ENCODE measurements around the gene SUSD5.

Gene SUSD5

DNA sequence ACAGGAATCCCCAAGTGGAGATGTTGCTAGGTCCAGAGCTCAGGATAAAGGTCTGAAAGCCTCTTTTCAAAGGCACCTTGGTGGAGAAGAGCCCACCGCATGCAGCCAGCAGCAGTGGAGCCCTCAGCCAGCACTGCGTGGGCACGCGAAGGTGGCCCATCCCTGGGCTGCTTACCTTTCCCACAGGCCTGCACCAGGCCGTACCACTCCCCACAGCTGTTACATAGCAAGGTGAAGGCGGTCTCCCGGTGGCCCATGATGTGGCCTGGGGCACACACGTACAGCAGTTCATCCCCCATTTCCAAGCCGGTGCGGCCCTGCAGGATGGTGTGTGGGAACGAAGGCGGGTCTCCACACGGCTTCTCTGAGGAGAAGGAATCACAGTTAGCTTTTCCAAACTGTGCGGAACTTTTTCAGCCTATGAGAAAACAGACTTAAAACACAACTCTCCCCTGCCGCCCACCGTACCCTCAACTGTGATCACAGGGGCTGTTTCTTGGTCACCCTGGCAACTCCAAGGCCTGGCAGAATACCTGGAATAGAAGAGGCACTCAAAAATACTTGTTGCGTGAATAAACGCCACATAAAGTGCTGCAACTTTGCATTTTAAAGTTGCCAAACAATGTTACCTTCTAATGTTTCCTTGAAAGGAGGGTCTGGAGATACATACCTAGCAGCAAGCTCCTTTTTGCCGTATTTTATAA, 43.7 kb downstream of the SUSD5 start:
- Histone ChIP-seq H3K36me3 (ENCODE audit: control insufficient read depth in 2 of 2, insufficient read depth in 1 of 2, low read length in 2 of 2) (no peaks in the 10 kb centered on the region), H3K9me3 (ENCODE audit: control insufficient read depth, insufficient read depth, low read depth, low read length) (no peaks in the 10 kb centered on the region), H3K27ac (ENCODE audit: extremely low read depth, low read depth, low read length) (no peak overlapping the region), H3K4me3 (ENCODE audit: low read depth, low read length) (no peak overlapping the region), H3K4me1 (ENCODE audit: control insufficient read depth, insufficient read depth, low read length) (no peaks in the 10 kb centered on the region)
- TF ChIP-seq ZNF610 (tag by site-specific recombination; IDR thresholded peaks at IDR 0.05; ENCODE audit: borderline replicate concordance) (no peak), ZNF521 (tag by site-specific recombination; IDR thresholded peaks at IDR 0.05) (no peak)
- ChIA-PET CTCF (interaction anchor here (0.6 to 0.7 kb wide), 2 partner anchors 47 to 101 kb away, joined by 3 read pairs; no protein-coding TSS in a partner anchor), POLR2A (no interaction called here)

DNA sequence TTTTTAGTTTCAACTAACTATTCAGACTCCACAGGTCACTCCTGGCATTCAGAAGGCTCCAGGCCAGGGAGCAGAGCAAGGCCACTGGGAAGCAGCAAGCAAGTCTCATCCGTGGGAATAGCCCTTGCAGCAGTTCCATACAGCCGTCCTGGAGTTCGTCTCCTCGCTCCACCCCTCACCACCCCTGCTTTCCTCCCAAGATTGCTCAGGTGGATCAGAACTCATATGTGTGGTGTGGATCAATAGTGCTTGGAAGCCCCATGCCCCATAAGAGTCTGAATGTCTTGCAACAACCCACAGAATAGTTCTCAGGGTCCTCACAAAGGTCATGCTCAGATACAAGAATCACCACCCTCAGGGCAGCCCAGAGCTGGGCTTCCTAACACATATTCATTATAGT, 44.5 kb downstream of the SUSD5 start:
- Histone ChIP-seq H3K4me3 (ENCODE audit: low read depth, low read length) (no peak overlapping the region), H3K36me3 (ENCODE audit: control insufficient read depth in 2 of 2, insufficient read depth in 1 of 2, low read length in 2 of 2) (no peaks in the 10 kb centered on the region), H3K9me3 (ENCODE audit: control insufficient read depth, insufficient read depth, low read depth, low read length) (no peaks in the 10 kb centered on the region), H3K27ac (ENCODE audit: extremely low read depth, low read depth, low read length) (no peak overlapping the region), H3K4me1 (ENCODE audit: control insufficient read depth, insufficient read depth, low read length) (no peaks in the 10 kb centered on the region)
- ChIA-PET POLR2A (no interaction called here), CTCF (no interaction called here)
- TF ChIP-seq ZNF292 (tag by site-specific recombination; IDR thresholded peaks at IDR 0.05; ENCODE audit: borderline replicate concordance, low read depth) (no peak), ZNF777 (tag by site-specific recombination; IDR thresholded peaks at IDR 0.05; ENCODE audit: borderline replicate concordance) (no peak), HOXD13 (CRISPR knock-in tag; IDR thresholded peaks at IDR 0.05; ENCODE audit: borderline replicate concordance) (no peak), KLF9 (tag by site-specific recombination; IDR thresholded peaks at IDR 0.05; ENCODE audit: low read depth) (no peak), PRDM1 (tag by site-specific recombination; IDR thresholded peaks at IDR 0.05) (no peak), ZNF670 (tag by site-specific recombination; IDR thresholded peaks at IDR 0.05; ENCODE audit: low read depth) (no peak)

DNA sequence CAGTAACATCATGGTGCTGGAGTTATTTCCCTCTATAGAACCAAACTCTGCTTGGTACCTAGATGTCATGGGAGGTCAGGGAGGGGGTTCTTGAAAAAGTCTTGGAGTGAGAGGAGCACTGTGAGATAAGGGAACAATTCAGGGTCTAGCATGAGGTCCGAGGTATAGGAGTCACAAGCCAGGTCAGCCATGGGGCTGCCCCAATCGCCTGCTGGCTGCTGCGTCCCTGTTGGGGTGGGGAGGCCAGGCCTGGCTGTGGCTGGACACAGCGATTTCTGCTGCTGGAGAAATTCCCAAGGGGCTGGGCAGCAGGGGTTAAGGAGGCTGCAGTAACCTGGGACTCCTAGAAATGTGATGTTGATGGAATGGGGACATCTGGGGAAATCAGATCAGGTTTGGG, 44.9 kb downstream of the SUSD5 start:
- TF ChIP-seq ZNF596 (tag by site-specific recombination; IDR thresholded peaks at IDR 0.05) (no peak), TRIM28 (IDR thresholded peaks at IDR 0.05; ENCODE audit: borderline replicate concordance, low read length) (no peak)
- TF ChIP-seq, protein P1, sequence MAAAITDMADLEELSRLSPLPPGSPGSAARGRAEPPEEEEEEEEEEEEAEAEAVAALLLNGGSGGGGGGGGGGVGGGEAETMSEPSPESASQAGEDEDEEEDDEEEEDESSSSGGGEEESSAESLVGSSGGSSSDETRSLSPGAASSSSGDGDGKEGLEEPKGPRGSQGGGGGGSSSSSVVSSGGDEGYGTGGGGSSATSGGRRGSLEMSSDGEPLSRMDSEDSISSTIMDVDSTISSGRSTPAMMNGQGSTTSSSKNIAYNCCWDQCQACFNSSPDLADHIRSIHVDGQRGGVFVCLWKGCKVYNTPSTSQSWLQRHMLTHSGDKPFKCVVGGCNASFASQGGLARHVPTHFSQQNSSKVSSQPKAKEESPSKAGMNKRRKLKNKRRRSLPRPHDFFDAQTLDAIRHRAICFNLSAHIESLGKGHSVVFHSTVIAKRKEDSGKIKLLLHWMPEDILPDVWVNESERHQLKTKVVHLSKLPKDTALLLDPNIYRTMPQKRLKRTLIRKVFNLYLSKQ (tag by site-specific recombination; IDR thresholded peaks at IDR 0.05; ENCODE audit: borderline replicate concordance): no peak

DNA sequence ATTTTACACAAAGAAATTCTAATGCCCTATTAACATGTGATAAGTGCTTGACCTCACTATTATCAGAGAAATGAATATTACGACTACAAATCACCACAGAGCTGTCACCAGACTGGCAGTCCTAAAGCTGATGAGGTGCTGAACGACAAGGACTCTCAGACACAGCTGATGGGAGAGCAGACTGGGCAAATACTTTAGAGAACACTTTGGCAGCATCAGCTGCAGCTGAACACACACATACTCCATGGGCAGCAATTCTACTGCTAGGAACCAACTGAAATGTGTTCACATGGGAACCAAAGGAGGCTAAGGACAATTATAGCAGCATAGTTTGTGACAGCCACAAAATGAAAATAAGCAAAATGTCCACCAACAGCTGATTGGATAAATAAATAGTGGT, 45.5 kb downstream of the SUSD5 start:
- Histone ChIP-seq H3K4me1 (ENCODE audit: control insufficient read depth, insufficient read depth, low read length) (no peaks in the 10 kb centered on the region), H3K36me3 (ENCODE audit: control insufficient read depth in 2 of 2, insufficient read depth in 1 of 2, low read length in 2 of 2) (no peaks in the 10 kb centered on the region), H3K9me3 (ENCODE audit: control insufficient read depth, insufficient read depth, low read depth, low read length) (no peaks in the 10 kb centered on the region), H3K27ac (ENCODE audit: extremely low read depth, low read depth, low read length) (no peak overlapping the region), H3K4me3 (ENCODE audit: low read depth, low read length) (no peak overlapping the region)
- ChIA-PET CTCF (interaction anchor here (0.6 to 1.9 kb wide), 2 partner anchors 30 to 200 kb away, joined by 3 to 7 read pairs; no protein-coding TSS in a partner anchor), POLR2A (no interaction called here)
- TF ChIP-seq ZFP69B (tag by site-specific recombination; IDR thresholded peaks at IDR 0.05) (no peak), MEIS1 (CRISPR knock-in tag; IDR thresholded peaks at IDR 0.05; ENCODE audit: borderline replicate concordance) (no peak), ZNF791 (tag by site-specific recombination; IDR thresholded peaks at IDR 0.05) (no peak), ZNF629 (tag by site-specific recombination; IDR thresholded peaks at IDR 0.05) (no peak), ZNF560 (tag by site-specific recombination; IDR thresholded peaks at IDR 0.05; ENCODE audit: borderline replicate concordance) (no peak), ZNF19 (tag by site-specific recombination; IDR thresholded peaks at IDR 0.05; ENCODE audit: low read depth) (no peak), ZNF670 (tag by site-specific recombination; IDR thresholded peaks at IDR 0.05; ENCODE audit: low read depth) (no peak), ZNF747 (tag by site-specific recombination; IDR thresholded peaks at IDR 0.05) (no peak), GLI2 (tag by site-specific recombination; IDR thresholded peaks at IDR 0.05; ENCODE audit: borderline replicate concordance, low read depth) (no peak), ZNF776 (tag by site-specific recombination; IDR thresholded peaks at IDR 0.05; ENCODE audit: borderline replicate concordance) (no peak), REPIN1 (tag by site-specific recombination; IDR thresholded peaks at IDR 0.05; ENCODE audit: low read depth) (no peak), ZNF785 (tag by site-specific recombination; IDR thresholded peaks at IDR 0.05) (no peak), HOXC10 (CRISPR knock-in tag; IDR thresholded peaks at IDR 0.05) (no peak), ZNF623 (tag by site-specific recombination; IDR thresholded peaks at IDR 0.05) (no peak)
- TF ChIP-seq, protein P2, sequence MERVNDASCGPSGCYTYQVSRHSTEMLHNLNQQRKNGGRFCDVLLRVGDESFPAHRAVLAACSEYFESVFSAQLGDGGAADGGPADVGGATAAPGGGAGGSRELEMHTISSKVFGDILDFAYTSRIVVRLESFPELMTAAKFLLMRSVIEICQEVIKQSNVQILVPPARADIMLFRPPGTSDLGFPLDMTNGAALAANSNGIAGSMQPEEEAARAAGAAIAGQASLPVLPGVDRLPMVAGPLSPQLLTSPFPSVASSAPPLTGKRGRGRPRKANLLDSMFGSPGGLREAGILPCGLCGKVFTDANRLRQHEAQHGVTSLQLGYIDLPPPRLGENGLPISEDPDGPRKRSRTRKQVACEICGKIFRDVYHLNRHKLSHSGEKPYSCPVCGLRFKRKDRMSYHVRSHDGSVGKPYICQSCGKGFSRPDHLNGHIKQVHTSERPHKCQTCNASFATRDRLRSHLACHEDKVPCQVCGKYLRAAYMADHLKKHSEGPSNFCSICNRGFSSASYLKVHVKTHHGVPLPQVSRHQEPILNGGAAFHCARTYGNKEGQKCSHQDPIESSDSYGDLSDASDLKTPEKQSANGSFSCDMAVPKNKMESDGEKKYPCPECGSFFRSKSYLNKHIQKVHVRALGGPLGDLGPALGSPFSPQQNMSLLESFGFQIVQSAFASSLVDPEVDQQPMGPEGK (tag by site-specific recombination; IDR thresholded peaks at IDR 0.05): no peak

More for the DNA sequence above, 44.9 kb downstream of the SUSD5 start:
- no peaks in the 10 kb centered on the region for H3K9me3 ChIP-seq (ENCODE audit: control insufficient read depth, insufficient read depth, low read depth, low read length)
- no peaks in the 10 kb centered on the region for H3K36me3 ChIP-seq (ENCODE audit: control insufficient read depth in 2 of 2, insufficient read depth in 1 of 2, low read length in 2 of 2)
- no peak overlapping the region for H3K27ac ChIP-seq (ENCODE audit: extremely low read depth, low read depth, low read length)
- no peak overlapping the region for H3K4me3 ChIP-seq (ENCODE audit: low read depth, low read length)
- POLR2A ChIA-PET: no interaction called here
- H3K4me1 ChIP-seq (ENCODE audit: control insufficient read depth, insufficient read depth, low read length): no peaks in the 10 kb centered on the region
- CTCF ChIA-PET: interaction anchor here (0.6 kb wide), 1 partner anchor 31 kb away, joined by 3 read pairs; no protein-coding TSS in a partner anchor

All from HEK293 (cell line).